Stimulated activated naive B cell treated with anti-CD40 and anti-IgM and Interleukin-4, amounts not matched to agents 10 μg/mL and 1 μg/mL and 100 μg/mL, for 72 hours (primary cell): Measurements from ENCODE around the gene CHKB.
"Not testable (repeated sequence)": the region's sequence is repeated elsewhere in the genome, so short reads cannot be mapped to it uniquely, and the experiment has no call there.

ENCODE experiments used
- ATAC-seq, 2 donors: fragments of 150-1000 bp; cut with Tn5 transposase; replicated peaks; 2 replicates each; pipeline ENCODE4 v1.10.0; 2021; ENCODE audit warnings: moderate library complexity in 1 of 2
- DNase-seq: peaks from one replicate; pipeline ENCODE4 v3.0.0; 2021
- H3K27ac Mint-ChIP-seq: one replicate; pipeline ENCODE4 v1.8.0; 2022; ENCODE audit warnings: mild to moderate bottlenecking, mixed read lengths
- H3K27me3 Mint-ChIP-seq, 2 donors: one replicate each; pipeline ENCODE4 v1.8.0; 2022; ENCODE audit warnings: mixed read lengths in 2 of 2
- H3K36me3 Mint-ChIP-seq, 2 donors: one replicate each; pipeline ENCODE4 v1.8.0; 2022; ENCODE audit warnings: mixed read lengths in 2 of 2, mild to moderate bottlenecking in 1 of 2
- H3K4me1 Mint-ChIP-seq, 2 donors: one replicate each; pipeline ENCODE4 v1.8.0; 2022; ENCODE audit warnings: mixed read lengths in 2 of 2, mild to moderate bottlenecking in 1 of 2
- H3K4me3 Mint-ChIP-seq, 2 donors: one replicate each; pipeline ENCODE4 v1.8.0; 2022; ENCODE audit warnings: mild to moderate bottlenecking in 2 of 2, mixed read lengths in 2 of 2, moderate library complexity in 1 of 2
- H3K9me3 Mint-ChIP-seq, 2 donors: one replicate each; pipeline ENCODE4 v1.8.0; 2022; ENCODE audit warnings: mixed read lengths in 2 of 2, mild to moderate bottlenecking in 1 of 2

Gene CHKB

DNA sequence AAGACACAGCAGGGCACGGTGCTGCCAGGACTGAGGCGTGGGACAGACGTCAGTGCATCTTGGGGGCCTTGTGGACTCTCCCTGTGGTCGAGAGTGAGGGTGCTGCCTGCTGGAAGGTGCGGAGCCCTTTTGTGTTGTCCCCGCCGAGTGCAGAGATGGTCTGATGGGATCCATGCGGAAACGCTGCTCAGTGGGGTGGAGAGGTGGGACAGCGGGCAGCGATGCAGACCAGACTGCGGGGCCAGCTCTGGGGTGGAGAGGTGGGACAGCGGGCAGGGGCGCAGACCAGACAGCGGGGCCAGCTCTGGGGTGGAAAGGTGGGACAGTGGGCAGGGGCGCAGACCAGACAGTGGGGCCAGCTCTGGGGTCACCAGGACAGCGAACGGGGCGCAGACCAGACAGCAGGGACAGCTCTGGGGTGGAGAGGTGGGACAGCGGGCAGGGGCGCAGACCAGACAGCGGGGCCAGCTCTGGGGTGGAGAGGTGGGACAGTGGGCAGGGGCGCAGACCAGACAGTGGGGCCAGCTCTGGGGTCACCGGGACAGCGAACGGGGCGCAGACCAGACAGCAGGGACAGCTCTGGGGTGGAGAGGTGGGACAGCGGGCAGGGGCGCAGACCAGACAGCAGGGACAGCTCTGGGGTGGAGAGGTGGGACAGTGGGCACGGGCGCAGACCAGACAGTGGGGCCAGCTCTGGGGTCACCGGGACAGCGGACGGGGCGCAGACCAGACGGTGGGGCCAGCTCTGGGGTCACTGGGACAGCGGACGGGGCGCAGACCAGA, 25.6 kb upstream of the CHKB start:
- H3K4me1 Mint-ChIP-seq, DNase-seq, H3K36me3 Mint-ChIP-seq, ATAC-seq, H3K4me3 Mint-ChIP-seq, H3K9me3 Mint-ChIP-seq, H3K27ac Mint-ChIP-seq: not testable (repeated sequence)
- peaks cover 69 to 88% of the 10 kb centered on the region in 2 donors for H3K27me3 Mint-ChIP-seq

DNA sequence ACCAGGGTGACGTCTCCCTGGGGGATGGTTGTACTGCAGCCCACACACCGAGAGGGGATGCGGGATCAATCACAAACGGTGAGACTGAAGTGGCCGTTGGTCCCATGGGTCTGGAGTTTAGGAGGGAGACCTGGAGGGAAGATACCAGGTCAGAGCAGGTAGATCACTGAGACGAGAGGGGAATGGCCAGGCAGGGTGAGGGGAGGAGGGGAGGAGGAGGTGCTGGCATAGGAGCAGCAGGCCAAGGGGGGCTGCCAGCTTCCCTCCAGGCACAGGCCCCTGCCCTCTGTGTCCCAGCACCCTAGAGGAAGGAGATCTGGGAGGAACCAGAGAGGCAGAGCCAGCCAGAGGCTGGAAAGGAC, 25.0 kb upstream of the CHKB start:
- DNase-seq (no peak), ATAC-seq (no peak)
- H3K27me3 Mint-ChIP-seq: peaks cover 70 to 88% of the 10 kb centered on the region in 2 donors
- peak overlapping the region; percentile 61 for H3K27ac Mint-ChIP-seq
- H3K4me1 Mint-ChIP-seq: peaks cover 2 to 6% of the 10 kb centered on the region in 2 donors
- H3K4me3 Mint-ChIP-seq: no peak overlapping the region
- no peaks in the 10 kb centered on the region for H3K36me3 Mint-ChIP-seq
- no peaks in the 10 kb centered on the region for H3K9me3 Mint-ChIP-seq

DNA sequence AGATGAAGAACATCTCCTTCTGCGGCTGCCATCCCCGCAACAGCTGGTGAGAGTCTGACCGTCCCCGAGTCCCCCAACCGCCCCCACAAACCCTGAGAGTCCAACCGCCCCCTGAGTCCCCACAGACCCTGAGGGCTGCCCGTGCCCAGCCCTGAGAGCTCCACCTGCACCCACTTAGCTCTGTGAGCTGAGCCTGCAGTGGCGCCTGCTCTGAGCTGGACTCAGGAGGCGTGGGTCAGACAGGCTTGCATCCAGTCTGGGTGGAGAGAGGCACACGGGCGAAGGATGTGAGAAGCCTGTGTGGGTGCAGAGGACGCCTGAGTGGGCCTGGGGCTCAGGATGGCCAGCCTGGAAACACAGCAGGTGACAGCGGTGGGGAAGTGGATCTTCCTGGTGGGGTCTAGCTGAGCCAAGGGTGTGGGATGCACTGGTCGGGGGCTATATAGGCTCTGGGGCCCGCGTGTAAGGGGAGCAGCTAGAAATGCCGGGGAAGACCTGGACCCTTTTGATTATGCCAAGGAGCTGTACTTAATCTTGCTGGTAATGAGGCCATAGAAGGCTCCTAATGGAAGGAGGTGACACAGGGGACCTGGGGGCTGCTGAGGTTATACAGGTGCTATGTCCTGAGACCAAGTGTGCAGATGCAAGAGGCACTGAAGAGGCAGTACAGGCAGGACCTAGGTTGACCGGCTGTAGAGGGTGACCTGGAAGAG, 24.5 kb upstream of the CHKB start:
- Mint-ChIP-seq H3K27ac (peak overlapping the region; percentile 61), H3K9me3 (no peaks in the 10 kb centered on the region), H3K4me3 (no peak overlapping the region), H3K4me1 (peaks cover 5 to 8% of the 10 kb centered on the region in 2 donors), H3K36me3 (no peaks in the 10 kb centered on the region), H3K27me3 (peaks cover 76 to 89% of the 10 kb centered on the region in 2 donors)
- DNase-seq (no peak), ATAC-seq (no peak)

DNA sequence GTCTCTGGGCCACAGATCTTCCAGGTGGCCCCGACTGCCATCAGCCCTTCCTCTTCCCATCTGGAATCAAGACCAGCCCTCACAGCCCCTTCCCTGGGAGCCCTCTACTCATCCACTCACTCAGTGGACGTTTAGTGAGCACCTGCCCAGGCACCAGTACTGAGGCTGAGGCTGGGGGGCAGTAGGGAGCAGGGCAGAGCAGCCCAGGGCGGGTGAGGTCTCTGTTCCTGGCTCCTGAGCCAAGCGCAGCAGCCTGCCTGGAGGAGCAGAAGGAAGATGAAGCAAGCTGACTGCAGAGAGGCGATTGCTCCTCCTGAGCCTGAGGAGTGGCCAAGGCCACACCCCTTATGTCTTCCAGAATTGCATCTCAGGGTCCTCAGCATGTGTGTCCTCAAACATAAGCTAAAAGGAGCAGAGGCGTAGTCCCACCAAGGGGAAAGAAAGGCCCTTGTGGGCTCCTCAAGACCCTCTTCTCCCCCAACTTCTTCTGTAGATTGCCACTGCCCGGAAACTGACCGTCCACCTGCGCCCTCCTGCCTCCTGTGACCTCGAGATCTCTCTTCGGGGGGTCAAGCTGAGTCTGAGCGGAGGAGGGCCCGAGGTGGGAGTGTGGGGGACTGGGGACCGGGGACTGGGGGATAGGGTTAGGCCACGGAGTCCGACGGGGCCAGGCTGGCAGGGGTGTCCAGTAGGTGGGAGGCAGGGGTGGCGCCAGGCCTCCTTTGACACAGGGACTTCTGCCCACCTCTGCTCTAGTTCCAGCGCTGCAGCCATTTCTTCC, 23.7 kb upstream of the CHKB start:
- DNase-seq (no peak), ATAC-seq (no peak)
- Mint-ChIP-seq H3K36me3 (no peaks in the 10 kb centered on the region), H3K4me3 (no peak overlapping the region), H3K9me3 (no peaks in the 10 kb centered on the region), H3K27me3 (peaks cover 80 to 89% of the 10 kb centered on the region in 2 donors), H3K4me1 (peaks cover 7 to 15% of the 10 kb centered on the region in 2 donors), H3K27ac (no peak overlapping the region)

DNA sequence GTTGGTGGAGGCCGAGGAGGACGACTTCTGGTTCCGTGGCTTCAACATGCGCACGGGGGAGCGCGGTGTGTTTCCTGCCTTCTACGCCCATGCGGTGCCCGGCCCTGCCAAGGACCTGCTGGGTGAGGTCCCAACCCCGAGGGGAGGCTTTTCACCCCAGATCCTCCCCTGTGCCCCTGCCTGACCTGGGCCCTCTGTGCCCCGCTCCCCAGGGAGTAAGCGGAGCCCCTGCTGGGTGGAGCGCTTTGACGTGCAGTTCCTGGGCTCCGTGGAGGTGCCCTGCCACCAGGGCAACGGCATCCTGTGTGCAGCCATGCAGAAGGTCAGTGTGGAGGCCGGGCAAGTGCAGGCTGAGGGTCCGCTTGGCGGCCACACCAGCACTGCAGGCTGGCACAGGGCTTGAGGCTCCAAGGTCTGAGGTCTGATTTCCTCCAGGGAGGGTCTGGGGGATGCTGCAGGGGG, 23.0 kb upstream of the CHKB start:
- H3K9me3 Mint-ChIP-seq: no peaks in the 10 kb centered on the region
- H3K4me3 Mint-ChIP-seq: no peak overlapping the region
- H3K36me3 Mint-ChIP-seq: no peaks in the 10 kb centered on the region
- H3K27me3 Mint-ChIP-seq: peaks cover 77 to 82% of the 10 kb centered on the region in 2 donors
- H3K4me1 Mint-ChIP-seq: peaks cover 7 to 15% of the 10 kb centered on the region in 2 donors
- ATAC-seq (no peak), DNase-seq (no peak)
- no peak overlapping the region for H3K27ac Mint-ChIP-seq

DNA sequence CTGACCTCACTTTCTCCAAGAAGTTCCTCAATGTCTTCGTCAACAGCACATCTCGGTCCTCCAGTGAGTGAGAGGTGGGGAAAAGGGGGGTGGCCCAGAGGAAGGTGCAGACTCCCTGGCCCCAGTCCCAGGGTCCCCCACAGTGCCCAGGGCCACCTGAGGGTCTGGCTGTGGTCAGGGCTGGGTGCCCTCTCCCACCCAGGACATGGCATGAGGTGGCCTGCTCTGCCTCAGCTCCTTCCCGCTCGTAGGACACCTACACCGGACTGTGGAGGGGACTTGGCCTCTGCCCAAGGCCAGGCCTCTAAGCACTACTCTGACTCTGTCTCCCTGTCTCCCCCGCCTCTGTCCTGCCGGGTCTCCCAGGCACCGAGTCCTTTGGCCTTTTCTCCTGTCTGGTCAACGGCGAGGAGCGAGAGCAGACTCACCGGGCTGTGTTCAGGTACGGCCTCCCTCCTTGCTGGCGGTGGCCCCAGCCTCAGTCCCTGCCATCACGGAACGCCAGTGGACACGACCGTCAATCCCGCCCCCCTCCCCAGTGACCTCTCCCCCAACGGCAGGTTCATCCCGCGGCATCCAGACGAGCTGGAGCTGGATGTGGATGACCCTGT, 22.5 kb upstream of the CHKB start:
- no peaks in the 10 kb centered on the region for H3K9me3 Mint-ChIP-seq
- H3K27me3 Mint-ChIP-seq: peaks cover 72 to 79% of the 10 kb centered on the region in 2 donors
- no peak overlapping the region for H3K4me3 Mint-ChIP-seq

DNA sequence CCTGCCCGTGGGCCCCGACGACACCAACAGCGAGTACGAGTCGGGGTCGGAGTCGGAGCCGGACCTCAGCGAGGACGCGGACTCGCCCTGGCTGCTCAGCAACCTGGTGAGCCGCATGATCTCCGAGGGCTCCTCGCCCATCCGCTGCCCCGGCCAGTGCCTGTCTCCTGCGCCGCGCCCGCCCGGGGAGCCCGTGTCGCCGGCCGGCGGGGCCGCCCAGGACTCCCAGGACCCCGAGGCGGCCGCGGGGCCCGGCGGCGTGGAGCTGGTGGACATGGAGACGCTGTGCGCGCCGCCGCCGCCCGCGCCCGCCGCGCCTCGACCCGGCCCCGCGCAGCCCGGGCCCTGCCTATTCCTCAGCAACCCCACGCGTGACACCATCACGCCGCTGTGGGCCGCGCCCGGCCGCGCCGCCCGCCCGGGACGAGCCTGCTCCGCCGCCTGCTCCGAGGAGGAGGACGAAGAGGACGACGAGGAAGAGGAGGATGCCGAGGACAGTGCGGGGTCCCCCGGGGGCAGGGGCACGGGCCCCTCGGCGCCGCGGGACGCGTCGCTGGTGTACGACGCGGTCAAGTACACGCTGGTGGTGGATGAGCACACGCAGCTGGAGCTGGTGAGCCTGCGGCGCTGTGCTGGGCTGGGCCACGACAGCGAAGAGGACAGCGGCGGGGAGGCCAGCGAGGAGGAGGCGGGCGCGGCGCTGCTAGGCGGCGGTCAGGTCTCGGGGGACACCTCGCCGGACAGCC, 21.8 kb upstream of the CHKB start:
- peaks cover 4% of the 10 kb centered on the region in 2 donors for H3K36me3 Mint-ChIP-seq
- DNase-seq: no peak
- peaks cover 11 to 20% of the 10 kb centered on the region in 2 donors for H3K4me1 Mint-ChIP-seq
- peaks cover 73 to 79% of the 10 kb centered on the region in 2 donors for H3K27me3 Mint-ChIP-seq
- ATAC-seq: no peak
- no peaks in the 10 kb centered on the region for H3K9me3 Mint-ChIP-seq
- no peak overlapping the region for H3K27ac Mint-ChIP-seq
- H3K4me3 Mint-ChIP-seq: no peak overlapping the region

More for the DNA sequence above, 22.5 kb upstream of the CHKB start:
- no peak for DNase-seq
- no peak overlapping the region for H3K27ac Mint-ChIP-seq
- no peak for ATAC-seq
- peaks cover 7 to 15% of the 10 kb centered on the region in 2 donors for H3K4me1 Mint-ChIP-seq
- no peaks in the 10 kb centered on the region for H3K36me3 Mint-ChIP-seq

DNA sequence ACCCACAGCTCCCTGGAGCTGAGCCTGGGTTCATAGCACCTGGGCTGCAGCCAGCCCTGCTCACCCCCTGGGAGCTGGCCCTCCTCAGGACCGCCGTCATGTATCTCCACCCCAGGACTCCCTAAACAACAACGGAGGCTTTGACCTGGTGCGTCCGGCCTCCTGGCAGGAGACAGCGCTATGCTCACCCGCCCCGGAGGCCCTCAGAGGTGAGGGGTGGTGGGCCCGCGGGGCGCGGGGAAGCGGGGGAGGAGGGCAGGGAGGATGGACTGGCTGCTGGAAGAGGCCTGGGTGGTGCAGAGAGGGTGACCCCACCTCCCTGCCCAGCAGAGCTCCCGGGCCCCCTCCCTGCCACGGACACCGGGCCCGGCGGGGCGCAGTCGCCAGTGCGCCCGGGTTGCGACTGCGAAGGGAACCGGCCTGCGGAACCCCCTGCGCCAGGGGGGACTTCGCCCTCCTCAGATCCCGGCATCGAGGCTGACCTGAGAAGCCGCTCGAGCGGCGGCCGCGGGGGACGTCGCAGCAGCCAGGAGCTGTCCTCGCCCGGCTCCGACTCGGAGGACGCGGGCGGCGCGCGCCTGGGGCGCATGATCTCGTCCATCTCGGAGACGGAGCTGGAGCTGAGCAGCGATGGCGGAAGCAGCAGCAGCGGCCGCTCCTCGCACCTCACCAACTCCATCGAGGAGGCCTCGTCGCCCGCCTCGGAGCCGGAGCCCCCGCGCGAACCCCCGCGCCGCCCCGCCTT, 21.0 kb upstream of the CHKB start:
- H3K27me3 Mint-ChIP-seq: peaks cover 65 to 72% of the 10 kb centered on the region in 2 donors
- H3K4me3 Mint-ChIP-seq: no peak overlapping the region
- ATAC-seq (no peak), DNase-seq (no peak)
- no peaks in the 10 kb centered on the region for H3K9me3 Mint-ChIP-seq
- peaks cover 4% of the 10 kb centered on the region in 2 donors for H3K36me3 Mint-ChIP-seq
- H3K4me1 Mint-ChIP-seq: peaks cover 11 to 20% of the 10 kb centered on the region in 2 donors
- H3K27ac Mint-ChIP-seq: no peak overlapping the region

DNA sequence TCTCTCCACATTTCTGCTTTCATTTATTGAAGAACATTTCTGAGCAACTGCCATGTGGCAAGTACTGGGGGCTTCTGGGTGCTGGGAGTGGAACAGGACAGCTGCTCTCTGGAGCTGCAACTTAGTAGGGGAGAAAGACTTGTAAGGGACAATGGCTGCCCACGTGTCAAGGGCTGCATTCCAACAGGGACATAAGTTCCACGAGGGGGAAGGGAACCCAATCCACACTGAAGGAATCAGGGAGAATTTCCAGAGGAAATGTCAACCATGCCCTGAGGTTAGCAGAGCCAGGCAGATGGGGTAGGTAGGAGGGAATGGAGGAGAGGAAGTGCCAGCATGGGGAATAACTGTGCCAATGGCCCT, 19.7 kb upstream of the CHKB start:
- Mint-ChIP-seq H3K27me3 (peaks cover 61 to 71% of the 10 kb centered on the region in 2 donors), H3K9me3 (no peaks in the 10 kb centered on the region)

DNA sequence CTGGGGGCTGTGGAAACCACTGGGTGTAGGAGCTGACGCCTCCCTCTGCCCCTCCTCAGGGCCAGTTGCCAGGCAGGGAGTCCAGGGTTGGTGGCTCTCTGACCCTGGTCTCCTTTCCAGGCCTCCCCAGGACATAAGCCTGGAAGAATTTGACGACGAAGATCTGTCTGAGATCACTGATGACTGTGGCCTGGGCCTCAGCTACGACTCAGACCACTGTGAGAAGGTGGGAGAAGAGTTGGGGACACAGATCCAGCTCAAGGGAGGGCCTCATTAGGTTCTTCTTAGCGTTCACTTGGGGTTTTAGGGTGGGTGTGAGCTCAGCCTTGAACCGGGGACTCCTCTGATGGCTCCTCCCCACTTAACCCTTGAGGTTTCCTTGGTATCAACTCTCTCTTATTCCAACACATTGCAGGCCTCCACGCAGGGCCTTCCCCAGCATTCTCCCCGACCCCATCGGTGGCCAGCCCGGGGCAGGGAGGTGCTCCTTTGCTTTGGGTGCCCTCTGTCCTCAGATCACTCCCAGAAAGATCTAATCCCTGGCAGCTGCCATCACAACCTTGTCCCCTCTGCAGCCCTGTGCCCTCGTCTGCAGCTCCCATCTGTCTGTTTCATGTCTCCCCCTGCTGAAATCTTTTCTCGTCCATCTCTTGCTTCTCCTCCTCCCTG, 19.2 kb upstream of the CHKB start:
- Mint-ChIP-seq H3K27me3 (peaks cover 61 to 71% of the 10 kb centered on the region in 2 donors), H3K9me3 (no peaks in the 10 kb centered on the region), H3K36me3 (peaks cover 12 to 13% of the 10 kb centered on the region in 2 donors), H3K4me3 (peak overlapping the region; percentile 60 to 64), H3K27ac (peak overlapping the region; percentile 33), H3K4me1 (peaks cover 11 to 20% of the 10 kb centered on the region in 2 donors)
- no peak for DNase-seq
- no peak for ATAC-seq

More for the DNA sequence above, 19.7 kb upstream of the CHKB start:
- Mint-ChIP-seq H3K36me3 (peaks cover 7 to 8% of the 10 kb centered on the region in 2 donors), H3K4me3 (peak overlapping the region in 1 of 2 donors; percentile 60), H3K27ac (no peak overlapping the region), H3K4me1 (peaks cover 11 to 20% of the 10 kb centered on the region in 2 donors)
- no peak for DNase-seq
- no peak for ATAC-seq

DNA sequence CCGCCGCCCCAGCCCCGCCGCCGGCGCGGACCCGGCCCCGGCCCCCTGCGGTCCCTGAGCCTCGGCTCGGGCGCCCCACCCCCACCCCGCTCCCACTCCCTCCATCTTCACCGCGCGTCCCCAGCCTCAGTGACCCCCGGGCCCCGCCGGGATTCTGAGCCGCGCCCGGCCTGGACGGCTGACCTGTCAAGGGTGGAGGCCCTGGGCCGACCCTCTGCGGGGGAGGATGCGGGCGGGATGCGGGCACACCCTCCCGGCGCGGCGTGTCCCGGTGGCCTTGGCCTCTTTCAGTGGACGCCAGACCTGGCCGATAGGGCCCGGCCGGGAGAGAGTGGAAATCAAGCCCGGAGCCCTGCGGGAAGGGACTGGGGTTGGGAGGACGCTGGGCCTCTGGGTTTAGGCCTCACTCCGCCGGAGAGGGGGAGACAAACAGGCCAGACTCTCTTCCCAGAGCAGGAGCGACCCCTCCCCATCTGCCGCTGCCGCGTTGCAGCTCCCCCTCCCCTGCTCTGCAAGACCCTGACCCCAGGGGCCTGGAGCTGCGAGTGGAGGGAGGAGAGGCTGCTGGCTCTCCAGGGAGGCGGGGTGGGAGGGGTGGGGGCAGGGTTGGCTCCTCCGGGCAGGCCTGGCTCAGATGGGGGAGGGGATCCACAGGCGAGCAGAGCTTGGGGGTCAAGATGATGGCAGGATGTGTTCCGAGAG, 18.5 kb upstream of the CHKB start:
- DNase-seq (no peak), ATAC-seq (no peak)
- H3K4me1 Mint-ChIP-seq: peaks cover 11 to 20% of the 10 kb centered on the region in 2 donors
- H3K27me3 Mint-ChIP-seq: peaks cover 56 to 66% of the 10 kb centered on the region in 2 donors
- peak overlapping the region in 1 of 2 donors; percentile 64 for H3K4me3 Mint-ChIP-seq
- no peak overlapping the region for H3K27ac Mint-ChIP-seq
- H3K9me3 Mint-ChIP-seq: no peaks in the 10 kb centered on the region
- peaks cover 14 to 19% of the 10 kb centered on the region in 2 donors for H3K36me3 Mint-ChIP-seq

DNA sequence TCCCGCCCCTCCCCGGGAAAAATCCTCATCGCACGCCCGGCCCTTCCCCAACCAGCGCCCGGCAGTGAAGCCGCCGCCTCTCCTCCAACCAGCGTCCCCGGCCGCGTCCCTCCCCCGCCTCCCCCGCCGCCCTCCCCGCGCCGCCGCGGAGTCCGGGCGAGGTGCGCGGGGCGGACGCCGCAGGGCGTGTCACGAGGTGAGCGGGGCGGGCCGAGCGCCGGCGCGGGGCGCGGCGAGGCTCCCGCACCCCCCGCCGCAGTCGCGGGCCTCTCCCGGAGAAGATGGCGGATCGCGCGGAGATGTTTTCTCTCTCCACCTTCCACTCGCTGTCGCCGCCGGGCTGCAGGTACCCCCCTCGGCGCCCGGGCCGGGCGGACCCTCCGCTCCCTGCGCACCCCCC, 17.9 kb upstream of the CHKB start, which contains the start of gene MAPK8IP2:
Gene MAPK8IP2, plus strand, starts transcription at position 256 of the 400 bp plus-strand sequence. Its CDS starts 26 bp downstream, at position 282.
- Mint-ChIP-seq H3K4me3 (peak within 1 kb of the TSS; percentile 60 to 64), H3K36me3 (peaks cover 14 to 19% of the 10 kb centered on the region in 2 donors), H3K27me3 (peaks cover 51 to 60% of the 10 kb centered on the region in 2 donors), H3K4me1 (peaks cover 11 to 20% of the 10 kb centered on the region in 2 donors), H3K9me3 (no peaks in the 10 kb centered on the region), H3K27ac (peak within 1 kb of the TSS; percentile 31)
- DNase-seq (no peak), ATAC-seq (peak; percentile 24 to 33)
